G401 (cell line): ENCODE data around the gene FLVCR2. TPM values are rescaled to one million over a fixed set of nuclear protein-coding genes. Genes with fewer than 3 reads are reported as not detected.

Experiments
- DNase-seq: peaks from one replicate; pipeline ENCODE4 v3.0.0-alpha.2; 2015; ENCODE audit warnings: low spot score
- in situ Hi-C: cut with HindIII; loops from 2 replicates; pipeline ENCODE4 v1.10.0; 2016; ENCODE audit warnings: low sequenced_read_pairs, mixed read lengths
- total RNA-seq: library from RNA; depleted of rRNA; stranded (reverse); fragments of >200 nt; shearing (Covaris generic); gene quantifications from 2 replicates; pipeline ENCODE4 v1.2.3, GENCODE V29; 2014

FLVCR2 gene
- total RNA-seq, 1 experiment from 2014 or later, result 1.6 TPM

DNA sequence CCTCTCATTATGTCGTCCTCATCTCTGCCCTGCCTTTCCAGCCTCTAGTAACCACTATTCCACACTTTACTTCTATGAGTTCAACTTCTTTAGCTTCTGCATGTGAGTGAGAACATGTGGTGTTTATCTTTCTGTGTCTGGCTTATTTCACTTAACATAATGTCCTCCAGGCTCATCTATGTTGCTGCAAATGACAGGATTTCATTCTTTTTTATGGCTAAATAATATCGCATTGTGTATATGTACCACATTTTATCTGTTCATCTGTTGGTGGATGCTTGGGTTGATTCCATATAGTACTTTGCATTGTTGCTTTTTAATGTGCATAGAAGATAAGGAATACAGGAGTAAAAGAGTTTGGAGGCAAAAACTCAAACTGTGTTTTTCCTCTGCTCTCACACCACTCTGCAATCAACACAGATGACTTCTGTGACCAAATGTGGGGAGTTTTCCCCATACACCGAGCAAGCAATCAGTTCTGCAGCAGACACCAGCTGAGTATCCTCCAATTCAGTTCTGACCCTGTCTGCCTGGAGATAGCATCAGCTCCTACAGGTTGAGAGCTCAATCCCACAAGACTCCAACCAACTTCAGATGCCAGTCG is 24.6 kb upstream of the FLVCR2 start:
- DNase-seq, result no peak
- in situ Hi-C loops, result no loop called here

DNA sequence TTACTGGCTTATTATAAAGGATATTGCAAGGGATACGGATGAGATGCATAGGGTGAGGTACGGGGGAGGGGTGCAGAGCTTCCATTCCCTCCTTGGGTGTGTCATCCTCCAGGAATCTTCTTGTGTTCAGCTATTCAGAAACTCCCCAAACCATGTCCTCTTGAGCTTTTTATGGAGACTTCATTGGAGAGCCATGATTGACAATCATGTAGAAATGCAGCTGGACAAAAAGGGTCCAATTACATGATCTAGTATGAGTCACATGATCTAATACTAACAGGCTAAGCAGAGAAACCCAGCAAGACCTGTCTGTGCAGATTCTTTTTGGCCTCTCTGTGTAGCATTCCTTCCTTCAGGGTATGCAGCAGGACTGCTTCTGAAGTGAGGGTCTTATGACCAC is 23.9 kb upstream of the FLVCR2 start:
- in situ Hi-C loops, result no loop called here
- no peak for DNase-seq

- in situ Hi-C loops, result no loop called here
- no peak for DNase-seq
These were observed 20.0 kb upstream of the FLVCR2 start for GRCh38 chr14:75558440-75558839.

GRCh38 chr14:75559045-75559444 is 19.4 kb upstream of the FLVCR2 start:
- DNase-seq, result no peak
- in situ Hi-C loops, result no loop called here

DNA sequence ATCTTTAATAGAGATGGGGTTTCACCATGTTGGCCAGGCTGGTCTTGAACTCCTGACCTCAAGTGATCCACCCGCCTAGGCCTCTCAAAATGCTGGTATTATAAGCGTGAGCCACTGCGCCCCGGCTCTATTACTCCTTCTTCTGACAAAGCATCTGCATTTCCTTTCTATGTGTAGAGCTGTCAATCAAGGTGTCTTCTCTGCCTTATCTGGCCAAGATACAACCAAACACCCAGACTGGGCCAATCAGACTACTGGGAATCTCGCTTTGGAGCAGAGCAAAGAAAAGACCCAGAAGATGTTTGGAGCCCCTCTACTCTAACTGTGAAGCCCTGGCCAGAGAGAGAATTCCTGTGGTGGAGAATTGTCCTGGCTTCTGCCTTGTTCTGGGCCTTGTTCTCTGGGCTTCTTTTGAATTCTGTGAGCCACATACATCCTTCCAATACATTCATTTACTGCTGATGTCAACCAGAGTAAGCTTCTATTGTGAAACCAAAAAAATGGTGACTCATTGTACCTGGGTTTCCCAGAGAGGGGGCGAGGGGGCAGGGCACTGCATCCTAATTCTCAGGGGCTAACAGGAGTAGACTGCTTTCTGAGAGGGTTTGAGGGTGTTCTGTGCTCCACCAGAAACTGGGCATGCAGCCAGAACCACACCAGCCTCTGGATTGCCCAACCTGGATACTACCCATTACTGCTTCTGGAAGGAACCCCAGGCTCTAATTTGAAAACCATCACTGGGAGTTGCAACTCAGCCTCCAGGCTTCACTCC is 18.8 kb upstream of the FLVCR2 start:
- in situ Hi-C loops, result no loop called here

DNA sequence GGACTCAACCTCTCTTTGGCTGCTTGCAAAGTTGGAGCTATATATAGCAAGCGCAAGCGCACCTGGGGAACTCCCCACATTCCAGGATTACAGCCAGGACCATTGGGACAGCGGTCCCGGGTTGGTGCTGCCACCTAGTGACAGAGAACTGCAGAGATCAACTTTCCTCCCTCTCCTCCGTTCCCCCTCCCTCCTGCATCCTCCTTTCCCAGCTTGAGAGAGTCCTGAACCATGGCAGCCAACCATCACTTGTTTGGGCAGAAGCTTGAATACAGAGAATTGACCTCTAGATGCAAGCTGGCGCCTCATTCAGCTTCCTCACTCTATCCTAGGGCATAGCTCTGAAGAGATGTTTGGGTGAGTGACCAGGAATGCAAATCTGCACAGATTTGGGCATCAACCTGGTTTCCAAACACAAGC is 17.4 kb upstream of the FLVCR2 start:
- peak; percentile 54 for DNase-seq
- in situ Hi-C loops, result no loop called here

More for the DNA sequence above, 18.8 kb upstream of the FLVCR2 start:
- DNase-seq, result no peak

DNA sequence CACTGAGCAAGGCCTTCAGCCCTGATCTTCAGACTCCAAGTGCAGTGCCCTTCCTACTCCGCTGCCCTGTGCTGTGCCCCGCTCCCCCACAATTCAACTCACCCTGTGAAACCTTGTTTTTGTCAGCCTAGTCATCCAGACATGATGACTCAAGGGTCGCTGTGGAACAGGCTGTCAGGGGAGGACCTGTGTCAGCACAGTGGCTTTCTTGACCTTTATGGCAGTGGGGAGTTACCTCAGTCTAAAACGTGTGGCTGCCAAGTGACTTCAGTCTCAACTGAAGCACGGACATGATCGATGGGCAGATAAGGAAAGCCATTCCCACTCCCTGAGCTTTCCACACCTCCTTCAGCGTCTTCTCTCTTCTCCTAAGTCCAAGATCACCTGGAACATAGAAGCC is 16.3 kb upstream of the FLVCR2 start:
- DNase-seq, result no peak
- in situ Hi-C loops, result no loop called here

GRCh38 chr14:75562489-75562888 is 15.9 kb upstream of the FLVCR2 start:
- in situ Hi-C loops, result no loop called here
- DNase-seq, result no peak

DNA sequence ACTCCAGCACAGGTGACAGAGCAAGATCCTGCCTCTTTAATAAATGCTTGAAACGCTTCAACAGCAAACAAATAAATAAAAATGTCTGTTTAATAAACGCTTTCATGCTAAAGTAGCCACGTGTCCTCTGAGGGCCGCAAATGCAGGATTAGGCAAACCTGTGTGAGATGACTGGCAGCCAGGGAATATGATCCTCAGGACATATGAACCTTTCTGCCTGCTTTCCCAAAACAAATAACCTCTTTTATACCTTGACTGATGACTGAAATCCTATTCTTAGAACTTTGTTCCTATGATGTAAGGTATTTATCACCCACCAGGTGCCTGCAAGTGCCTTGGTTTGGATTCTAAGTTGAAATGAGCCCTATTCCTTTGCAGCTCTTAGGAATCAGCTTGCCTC is 14.5 kb upstream of the FLVCR2 start:
- in situ Hi-C loops, result no loop called here
- DNase-seq, result no peak

DNA sequence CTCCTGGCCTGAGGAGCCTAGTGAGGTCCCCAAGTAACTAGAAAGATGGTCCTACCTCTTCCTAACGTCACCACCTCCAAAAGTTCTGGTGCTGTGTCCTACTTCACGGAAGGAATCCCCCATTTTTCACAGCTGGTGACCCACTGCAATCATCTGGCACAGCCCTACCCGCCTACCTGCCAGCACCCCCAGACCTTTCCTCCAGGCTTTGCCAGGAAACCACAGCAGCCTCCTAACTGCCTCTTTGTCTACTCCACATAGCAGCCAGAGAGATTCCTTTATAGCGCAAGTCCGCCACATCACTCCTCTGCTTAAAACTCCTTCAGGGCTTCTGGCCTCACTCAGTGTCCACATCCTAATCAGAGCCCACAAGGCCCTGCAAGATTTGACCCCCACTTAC is 13.4 kb upstream of the FLVCR2 start:
- in situ Hi-C loops, result no loop called here
- no peak for DNase-seq

DNA sequence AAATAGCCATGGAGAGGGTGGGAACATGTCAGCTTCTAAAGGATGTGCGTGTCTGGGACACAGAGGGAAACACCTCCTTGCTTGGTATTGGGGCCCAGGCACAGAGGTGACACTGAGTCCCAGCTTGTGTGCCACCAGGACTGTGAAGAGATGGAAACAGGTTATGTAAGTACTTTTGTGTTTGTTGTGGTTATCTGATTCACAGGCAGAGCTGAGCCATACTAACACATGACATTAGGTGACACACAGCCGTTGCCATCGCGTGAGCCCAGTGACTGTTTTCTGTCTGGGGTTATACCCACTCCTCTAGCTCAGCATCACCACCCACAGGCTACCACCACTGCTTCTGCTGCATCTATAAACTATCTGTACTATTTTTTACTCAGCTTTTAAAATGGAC is 12.1 kb upstream of the FLVCR2 start:
- DNase-seq, result no peak
- in situ Hi-C loops, result no loop called here

DNA sequence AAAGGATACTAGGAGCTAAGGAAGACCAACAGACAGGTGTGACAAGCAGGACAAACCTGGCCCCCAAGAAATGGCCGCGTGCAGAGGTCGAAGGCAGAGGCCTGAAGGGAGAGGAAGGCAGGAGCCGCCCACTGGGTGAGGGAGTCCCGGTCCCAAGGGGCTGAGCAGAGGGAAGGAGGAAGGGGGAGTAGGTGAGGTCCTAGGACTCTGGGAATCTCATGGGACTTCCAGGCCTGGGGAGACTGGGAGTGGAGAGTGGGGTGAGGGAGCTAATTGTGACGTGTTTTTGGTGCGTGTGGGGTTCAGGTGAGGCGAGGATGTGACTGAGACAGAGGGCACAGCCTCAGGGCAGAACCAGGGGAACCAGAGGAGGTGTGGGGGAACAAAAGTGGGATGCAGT is 11.7 kb upstream of the FLVCR2 start:
- in situ Hi-C loops, result no loop called here

DNA sequence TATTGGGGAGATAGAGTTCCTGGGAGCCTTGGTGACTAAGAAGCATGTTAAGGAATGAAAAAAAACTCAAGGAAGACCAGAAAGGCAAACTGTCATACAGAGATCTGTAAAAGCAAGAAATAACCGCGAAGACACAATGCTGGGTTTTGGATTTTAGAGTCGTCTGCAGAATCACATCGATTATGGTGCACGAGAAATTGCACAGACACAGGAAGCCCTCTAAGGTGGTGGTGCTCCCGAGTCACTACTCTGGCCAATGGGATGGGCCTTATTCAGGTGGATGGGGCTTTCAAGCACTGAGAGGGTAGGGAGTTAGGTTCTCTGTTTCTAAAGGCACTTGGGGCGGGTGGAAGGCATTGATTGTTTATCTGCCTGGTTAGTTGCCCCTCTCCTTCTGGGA is 10.3 kb upstream of the FLVCR2 start:
- no peak for DNase-seq
- in situ Hi-C loops, result no loop called here

More for the DNA sequence above, 11.7 kb upstream of the FLVCR2 start:
- DNase-seq, result no peak

- no peak for DNase-seq
- in situ Hi-C loops, result no loop called here
These were observed 9.6 kb upstream of the FLVCR2 start for GRCh38 chr14:75568791-75569190.

DNA sequence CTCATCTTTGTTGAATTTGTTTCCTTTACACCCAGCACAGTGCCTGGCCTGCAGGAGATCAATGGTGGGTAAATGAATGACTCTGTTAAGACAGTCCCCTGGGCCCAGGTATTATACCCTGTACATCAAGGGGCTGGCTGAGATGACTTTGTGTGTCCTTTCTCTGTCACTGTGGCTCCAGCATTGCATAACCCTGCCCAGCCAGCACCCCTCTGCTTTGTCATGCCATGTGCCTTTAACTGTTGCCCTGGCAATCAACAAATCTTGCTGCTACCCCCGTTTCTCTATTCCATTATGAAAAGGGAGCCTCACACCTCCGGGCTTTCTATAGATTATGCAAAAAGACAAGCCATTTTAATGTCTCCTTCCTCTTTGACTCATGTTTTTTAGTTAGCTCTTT is 7.6 kb upstream of the FLVCR2 start:
- no peak for DNase-seq
- in situ Hi-C loops, result no loop called here

GRCh38 chr14:75572104-75572503 is 6.3 kb upstream of the FLVCR2 start:
- DNase-seq, result no peak
- in situ Hi-C loops, result no loop called here

DNA sequence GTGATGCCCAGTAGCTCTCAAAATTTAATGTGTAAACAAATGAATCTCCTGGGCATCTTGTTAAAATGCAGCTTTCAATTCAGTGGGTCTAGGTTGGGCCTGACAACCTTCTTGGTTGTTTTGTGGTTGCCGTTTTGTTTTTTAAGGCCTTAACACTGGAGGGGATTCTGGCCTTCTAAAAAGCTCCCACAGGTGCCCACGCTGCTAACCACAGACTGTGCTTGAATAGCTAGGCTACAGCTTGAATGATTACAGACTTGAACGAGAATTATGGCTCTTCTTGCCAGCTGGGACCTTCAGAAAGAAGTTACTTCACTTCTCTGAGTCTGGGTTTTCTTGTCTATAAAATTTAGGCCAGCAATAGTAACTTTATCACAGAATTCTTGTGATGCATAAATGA is 1.3 kb upstream of the FLVCR2 start:
- in situ Hi-C loops, result no loop called here
- no peak for DNase-seq

DNA sequence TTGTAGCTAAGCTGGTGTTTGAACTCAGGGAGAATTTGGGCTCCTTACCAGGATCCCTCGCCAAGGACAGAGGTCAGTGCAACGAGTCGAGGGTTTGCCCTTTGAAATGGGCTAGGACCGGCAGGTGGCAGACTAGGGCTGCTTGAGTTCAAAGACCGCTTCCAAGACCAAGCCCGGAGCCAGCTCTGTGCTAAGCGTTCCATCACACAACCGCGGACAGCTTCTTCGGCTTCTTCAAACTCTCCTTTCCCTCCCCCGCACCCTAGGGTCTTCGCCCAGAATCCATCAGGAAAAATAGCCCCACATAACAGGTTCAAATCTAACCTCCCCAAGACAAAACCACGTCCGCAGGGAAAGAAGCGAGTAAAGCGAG is 705 bp upstream of the FLVCR2 start:
- peak; percentile 82 for DNase-seq
- in situ Hi-C loops, result no loop called here

- DNase-seq, result peak; percentile 16
- in situ Hi-C loops, result no loop called here
These were observed 442 bp downstream of the FLVCR2 start for GRCh38 chr14:75578786-75579337.

GRCh38 chr14:75579338-75579864 is 981 bp downstream of the FLVCR2 start:
- DNase-seq, result peak; percentile 1
- in situ Hi-C loops, result no loop called here

- DNase-seq, result peak; percentile 91
- in situ Hi-C loops, result no loop called here
These were observed 1.5 kb downstream of the FLVCR2 start for GRCh38 chr14:75579882-75580281.
